OCI-LY7 (cell line): Measurements from ENCODE around the gene FCHSD2. TPM values are rescaled to one million over a fixed set of nuclear protein-coding genes. Genes with fewer than 3 reads are reported as not detected.

ENCODE experiments used
- BruUV-seq: library from RNA; stranded (reverse); fragments of 400-500 nt; replicated peaks from 2 replicates; lab custom pipeline; 2021; lab: Mats Ljungman, UMichigan
- CTCF ChIA-PET: fragments of 300-600 bp; sonication (Branson Sonifier 250); formaldehyde crosslinking; loops from one replicate; lab custom pipeline; 2022; ENCODE audit warnings: antibody characterized with exemption; ENCODE audit not compliant: unreplicated experiment; lab: Charles Lee
- POLR2A ChIA-PET: fragments of 300-600 bp; sonication (Branson Sonifier 250); formaldehyde crosslinking; loops from one replicate; lab custom pipeline; 2022; ENCODE audit warnings: antibody characterized with exemption; lab: Charles Lee
- DNase-seq: peaks from one replicate; pipeline ENCODE4 v3.0.0-alpha.2; 2015; ENCODE audit warnings: low spot score
- H2AFZ ChIP-seq: fragments of 200-600 bp; sonication (generic), shearing (Covaris generic); 2 replicates; pipeline ENCODE4 v1.6.1; 2014; ENCODE audit warnings: mild to moderate bottlenecking, antibody characterized with exemption, low read length, moderate library complexity
- H3K27ac ChIP-seq: fragments of 200-600 bp; sonication (generic); 2 replicates; pipeline ENCODE4 v1.5.1; 2014; ENCODE audit warnings: mixed run types, low read depth, mild to moderate bottlenecking, moderate library complexity, low read length, inconsistent platforms; ENCODE audit not compliant: poor library complexity, severe bottlenecking
- H3K36me3 ChIP-seq: fragments of 200-600 bp; sonication (generic); 2 replicates; pipeline ENCODE4 v1.6.1; 2014; ENCODE audit warnings: mild to moderate bottlenecking, antibody characterized with exemption, low read length, moderate library complexity, mixed read lengths; ENCODE audit not compliant: insufficient read depth
- H3K4me1 ChIP-seq: fragments of 200-600 bp; sonication (generic); 2 replicates; pipeline ENCODE4 v1.5.1; 2014; ENCODE audit warnings: mild to moderate bottlenecking, low read length; ENCODE audit not compliant: insufficient read depth, poor library complexity, severe bottlenecking
- H3K4me2 ChIP-seq: fragments of 200-600 bp; sonication (generic); 2 replicates; pipeline ENCODE4 v1.6.1; 2014; ENCODE audit warnings: mild to moderate bottlenecking, low read length
- H3K4me3 ChIP-seq: fragments of 200-600 bp; sonication (generic); 2 replicates; pipeline ENCODE4 v1.5.1; 2014; ENCODE audit warnings: mild to moderate bottlenecking, low read depth, low read length; ENCODE audit not compliant: poor library complexity, severe bottlenecking
- H3K79me2 ChIP-seq: fragments of 200-600 bp; sonication (generic); 2 replicates; pipeline ENCODE4 v1.6.1; 2016; ENCODE audit warnings: low read depth, mild to moderate bottlenecking, low read length, moderate library complexity, mixed read lengths; ENCODE audit not compliant: insufficient read depth
- H3K9me2 ChIP-seq: fragments of 200-600 bp; sonication (generic); 2 replicates; pipeline ENCODE4 v1.6.1; 2016; ENCODE audit warnings: mild to moderate bottlenecking, low read length, mixed read lengths; ENCODE audit not compliant: insufficient read depth
- H3K9me3 ChIP-seq: fragments of 200-600 bp; sonication (generic); 2 replicates; pipeline ENCODE4 v1.6.1; 2014; ENCODE audit warnings: mild to moderate bottlenecking, mixed run types, low read length, mixed read lengths
- H4K20me1 ChIP-seq: fragments of 200-600 bp; sonication (generic); 2 replicates; pipeline ENCODE4 v1.6.1; 2014; ENCODE audit warnings: mild to moderate bottlenecking, antibody characterized with exemption, low read length, moderate library complexity, mixed read lengths; ENCODE audit not compliant: insufficient read depth
- CTCF ChIP-seq: fragments of 200-600 bp; sonication (generic); conservative IDR thresholded peaks from 2 replicates; pipeline ENCODE4 v1.5.1; 2014; ENCODE audit warnings: mild to moderate bottlenecking, antibody characterized with exemption, low read length, moderate library complexity, mixed read lengths
- EZH2phosphoT487 ChIP-seq: fragments of 200-600 bp; sonication (generic); IDR thresholded peaks from 2 replicates; pipeline ENCODE4 v1.6.1; 2018; ENCODE audit warnings: low read depth, borderline replicate concordance, mild to moderate bottlenecking, mixed run types, antibody characterized with exemption, low read length, moderate library complexity, mixed read lengths
- intact Hi-C: fragments of 100-400 bp; cut with micrococcal nuclease; formaldehyde crosslinking; loops from one replicate; pipeline ENCODE4 v1.10.0; 2022; ENCODE audit not compliant: unreplicated experiment
- total RNA-seq, 2 experiments: library from RNA; depleted of rRNA in 1 of 2; stranded (reverse); fragments of >200 nt in 1 of 2; shearing (Covaris generic) in 1 of 2; gene quantifications; 2 replicates each; pipeline ENCODE4 v1.2.3, GENCODE V29; 2014 to 2022

The FCHSD2 gene
- total RNA-seq, 2 experiments from 2014 or later = 39.0 to 147 TPM

- no TSS peak for BruUV-seq
- Histone ChIP-seq H2AFZ (no peak overlapping the region), H4K20me1 (0 out of 2 replicates have a peak, but pooled peaks cover 8% of the 10 kb centered on the region), H3K4me1 (peaks cover 67% of the 10 kb centered on the region), H3K9me2 (no peaks in the 10 kb centered on the region), H3K36me3 (peaks cover 57% of the 10 kb centered on the region), H3K4me2 (peak overlapping the region; percentile 79), H3K4me3 (peak overlapping the region; percentile 80), H3K79me2 (peaks cover 64% of the 10 kb centered on the region), H3K27ac (peak overlapping the region; percentile 97), H3K9me3 (peaks cover 4% of the 10 kb centered on the region; the same call in 1 of the 2 replicates)
- DNase-seq = peak; percentile 35
- intact Hi-C loops = loop anchor here (5.0 kb wide), 1 partner anchor 219 kb away; no protein-coding TSS in a partner anchor
- POLR2A ChIA-PET = interaction anchor here (0.6 to 6.6 kb wide), 3 partner anchors 14 to 37 kb away, joined by 3 to 122 read pairs (median 4); no protein-coding TSS in a partner anchor
- TF ChIP-seq EZH2phosphoT487 (no peak), CTCF (no peak)
- CTCF ChIA-PET = no interaction called here
Measured at GRCh38 chr11:73141031-73141308, 1.1 kb downstream of the FCHSD2 start.

GRCh38 chr11:73140213-73141030 lies 1.7 kb downstream of the FCHSD2 start:
- Histone ChIP-seq H3K9me2 (no peaks in the 10 kb centered on the region), H3K4me2 (peak overlapping the region; percentile 79), H3K4me1 (peaks cover 67% of the 10 kb centered on the region), H3K27ac (peak overlapping the region; percentile 97), H3K9me3 (peaks cover 4% of the 10 kb centered on the region; the same call in 1 of the 2 replicates), H3K4me3 (peak overlapping the region; percentile 80), H3K36me3 (peaks cover 62% of the 10 kb centered on the region), H3K79me2 (peaks cover 69% of the 10 kb centered on the region), H4K20me1 (peaks cover 13% of the 10 kb centered on the region; the same call in 1 of the 2 replicates), H2AFZ (no peak overlapping the region)
- CTCF ChIA-PET = no interaction called here
- intact Hi-C loops = loop anchor here (5.0 kb wide), 1 partner anchor 218 kb away; no protein-coding TSS in a partner anchor
- POLR2A ChIA-PET = interaction anchor here (0.6 to 1.4 kb wide), 2 partner anchors 12 to 15 kb away, joined by 3 to 8 read pairs; no protein-coding TSS in a partner anchor
- DNase-seq = peak; percentile 39
- no TSS peak for BruUV-seq
- TF ChIP-seq EZH2phosphoT487 (no peak), CTCF (no peak)
